Ovary (tissue), 3 donors: ENCODE results near the gene CAMKMT.

ENCODE experiments used
- CTCF ChIP-seq, 3 donors: fragments of 450-650 bp in 2 of 3; fragments of 200-600 bp in 1 of 3; IDR thresholded peaks; one replicate each; pipeline versions ENCODE4 v1.5.1 to v1.8.0; 2016 to 2022; ENCODE audit warnings: antibody characterized with exemption in 3 of 3, mild to moderate bottlenecking in 1 of 3
- EP300 ChIP-seq: sonication (generic); formaldehyde crosslinking; IDR thresholded peaks from one replicate; pipeline ENCODE4 v1.6.1; 2017; ENCODE audit warnings: antibody characterized with exemption
- POLR2A ChIP-seq: fragments of 450-650 bp; IDR thresholded peaks from one replicate; pipeline ENCODE4 v1.6.1; 2017; ENCODE audit warnings: antibody characterized with exemption, mild to moderate bottlenecking, moderate library complexity
- donor health status: DM: no; HTN: no; CAD: no.

GRCh38 chr2:44397447-44398175, 35.9 kb downstream of the CAMKMT start:
- TF ChIP-seq CTCF (IDR thresholded peaks at IDR 0.05), result no peak
- TF ChIP-seq POLR2A, result no peak
- TF ChIP-seq EP300, result no peak
